Nephron (organoid): ENCODE data around the gene FRZB.

Experiments used
- H3K27ac Mint-ChIP-seq, 3 experiments: 2 replicates each; pipeline ENCODE4 v1.8.0; 2020; ENCODE audit warnings: mixed read lengths in 3 of 3, mild to moderate bottlenecking in 2 of 3, moderate library complexity in 1 of 3
- H3K27me3 Mint-ChIP-seq: 2 replicates; pipeline ENCODE4 v1.8.0; 2021; ENCODE audit warnings: low read depth, mild to moderate bottlenecking, moderate library complexity, mixed read lengths
- H3K36me3 Mint-ChIP-seq: 2 replicates; pipeline ENCODE4 v1.8.0; 2020; ENCODE audit warnings: low read depth, mixed read lengths
- H3K4me1 Mint-ChIP-seq: 2 replicates; pipeline ENCODE4 v1.8.0; 2020; ENCODE audit warnings: mixed read lengths
- H3K4me3 Mint-ChIP-seq, 3 experiments: 2 replicates each; pipeline ENCODE4 v1.8.0; 2020; ENCODE audit warnings: mild to moderate bottlenecking in 3 of 3, mixed read lengths in 3 of 3, moderate library complexity in 2 of 3
- H3K9me3 Mint-ChIP-seq: 2 replicates; pipeline ENCODE4 v1.8.0; 2020; ENCODE audit warnings: mixed read lengths
- CTCF ChIP-seq, 3 experiments: fragments of 200-600 bp; sonication (generic); IDR thresholded peaks; one replicate each; pipeline ENCODE4 v1.5.0; 2021; ENCODE audit warnings: antibody characterized with exemption in 3 of 3; ENCODE audit not compliant: unreplicated experiment in 3 of 3

The FRZB gene

GRCh38 chr2:182804128-182804527, 62.3 kb downstream of the FRZB start:
- peaks cover 10% of the 10 kb centered on the region for H3K4me1 Mint-ChIP-seq
- no peak for TF ChIP-seq CTCF (IDR thresholded peaks at IDR 0.05; ENCODE audit: unreplicated experiment in 3 of 3)
- H3K27me3 Mint-ChIP-seq: no peaks in the 10 kb centered on the region
- H3K9me3 Mint-ChIP-seq: no peaks in the 10 kb centered on the region
- no peaks in the 10 kb centered on the region for H3K36me3 Mint-ChIP-seq
- no peak overlapping the region for H3K4me3 Mint-ChIP-seq
- no peak overlapping the region for H3K27ac Mint-ChIP-seq

GRCh38 chr2:182798736-182799135, 67.7 kb downstream of the FRZB start:
- H3K4me3 Mint-ChIP-seq: no peak overlapping the region
- H3K27ac Mint-ChIP-seq: no peak overlapping the region
- H3K9me3 Mint-ChIP-seq: no peaks in the 10 kb centered on the region
- no peaks in the 10 kb centered on the region for H3K27me3 Mint-ChIP-seq
- H3K36me3 Mint-ChIP-seq: no peaks in the 10 kb centered on the region
- peaks cover 10% of the 10 kb centered on the region for H3K4me1 Mint-ChIP-seq
- no peak for TF ChIP-seq CTCF (IDR thresholded peaks at IDR 0.05; ENCODE audit: unreplicated experiment in 3 of 3)

- Mint-ChIP-seq H3K4me1 (no peaks in the 10 kb centered on the region), H3K27me3 (no peaks in the 10 kb centered on the region), H3K27ac (no peak overlapping the region), H3K9me3 (no peaks in the 10 kb centered on the region), H3K36me3 (no peaks in the 10 kb centered on the region), H3K4me3 (no peak overlapping the region)
- no peak for TF ChIP-seq CTCF (IDR thresholded peaks at IDR 0.05; ENCODE audit: unreplicated experiment in 3 of 3)
These were observed 74.0 kb downstream of the FRZB start for GRCh38 chr2:182792441-182792840.

GRCh38 chr2:182784777-182785176, 81.7 kb downstream of the FRZB start:
- peaks cover 28% of the 10 kb centered on the region for H3K36me3 Mint-ChIP-seq
- no peak overlapping the region for H3K27ac Mint-ChIP-seq
- no peak overlapping the region for H3K4me3 Mint-ChIP-seq
- H3K27me3 Mint-ChIP-seq: no peaks in the 10 kb centered on the region
- peaks cover 3% of the 10 kb centered on the region for H3K9me3 Mint-ChIP-seq
- H3K4me1 Mint-ChIP-seq: no peaks in the 10 kb centered on the region
- TF ChIP-seq CTCF (IDR thresholded peaks at IDR 0.05; ENCODE audit: unreplicated experiment in 3 of 3): peak; percentile 48 to 73 (median 65)

- Mint-ChIP-seq H3K4me1 (no peaks in the 10 kb centered on the region), H3K9me3 (peaks cover 3% of the 10 kb centered on the region), H3K4me3 (no peak overlapping the region), H3K27ac (no peak overlapping the region), H3K27me3 (no peaks in the 10 kb centered on the region), H3K36me3 (peaks cover 30% of the 10 kb centered on the region)
- TF ChIP-seq CTCF (IDR thresholded peaks at IDR 0.05; ENCODE audit: unreplicated experiment in 3 of 3): no peak
These were observed 82.3 kb downstream of the FRZB start for GRCh38 chr2:182784058-182784706.
